Fibroblast of pulmonary artery (primary cell): ENCODE measurements around the gene CTTNBP2NL.

Source experiments
- DNase-seq: peaks from one replicate; pipeline ENCODE4 v3.0.0-alpha.2; 2010; ENCODE audit warnings: low read depth
- H3K4me3 ChIP-seq: replicated peaks from 2 replicates; pipeline ENCODE4 v1.5.1; 2011; ENCODE audit warnings: low read depth, mild to moderate bottlenecking, control low read depth, low read length, moderate library complexity
- CTCF ChIP-seq: IDR thresholded peaks from 2 replicates; pipeline ENCODE4 v1.5.1; 2011; ENCODE audit warnings: mild to moderate bottlenecking, control low read depth, low read length, inconsistent platforms; ENCODE audit errors: missing control alignments

Gene CTTNBP2NL

GRCh38 chr1:112501810-112502641, 106.0 kb downstream of the CTTNBP2NL start:
- DNase-seq, result peak; percentile 72

DNA sequence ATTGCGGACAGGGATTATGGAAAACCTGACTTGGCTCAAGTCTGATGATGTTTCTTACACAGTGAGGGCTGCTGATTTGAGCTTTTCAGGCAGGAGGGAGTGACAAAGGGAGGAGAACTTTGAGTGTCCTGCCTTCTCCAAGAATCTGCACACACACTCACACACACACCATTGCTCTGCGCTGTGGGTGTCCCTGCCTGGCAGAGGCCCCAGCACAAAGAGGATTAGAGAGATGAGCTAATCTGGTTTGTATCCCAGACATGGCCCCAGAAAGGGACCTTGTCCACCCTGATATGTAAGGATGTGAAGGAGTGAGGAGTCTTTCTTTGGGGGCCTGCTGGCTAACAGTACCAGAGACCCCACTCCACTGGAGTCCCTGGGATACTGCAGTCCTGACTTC, 106.8 kb downstream of the CTTNBP2NL start:
- TF ChIP-seq CTCF, result no peak
- peak; percentile 22 for DNase-seq
- no peak overlapping the region for H3K4me3 ChIP-seq

More at GRCh38 chr1:112501810-112502641, 106.0 kb downstream of the CTTNBP2NL start:
- peak overlapping the region; percentile 56 for H3K4me3 ChIP-seq
- peak; percentile 81 for TF ChIP-seq CTCF

DNA sequence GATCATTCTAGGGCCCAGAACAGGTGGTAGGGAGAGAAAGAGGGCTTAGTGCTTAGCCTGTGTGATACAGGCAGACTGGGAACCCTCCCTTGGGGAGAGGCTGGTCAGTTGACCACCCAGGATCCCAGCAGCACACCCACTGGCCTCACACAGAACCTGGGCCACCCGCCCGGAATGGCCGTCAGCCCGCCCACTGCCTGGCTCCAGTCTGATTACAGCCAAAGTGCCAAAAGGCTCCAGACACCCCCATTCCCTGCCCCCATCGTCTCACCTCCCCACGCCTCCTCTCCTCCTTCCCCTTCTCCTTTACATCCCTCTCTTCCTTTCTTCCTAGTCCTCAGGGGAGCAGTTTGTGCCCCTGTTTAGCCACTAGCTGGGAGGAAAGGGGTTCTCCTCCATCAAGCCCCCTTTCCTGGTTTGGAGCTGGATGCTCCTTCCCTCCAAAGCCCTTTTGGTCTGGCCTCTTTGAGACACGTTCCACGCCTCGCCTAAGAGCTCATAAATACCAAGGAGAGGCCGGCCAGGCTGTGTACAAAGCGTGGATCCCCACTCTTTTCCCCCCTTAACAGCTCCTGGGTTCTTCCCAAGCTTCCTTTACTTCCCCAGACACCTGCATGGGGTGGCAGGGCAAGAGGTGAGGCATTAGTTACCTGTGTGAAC, 108.1 kb downstream of the CTTNBP2NL start:
- H3K4me3 ChIP-seq, result no peak overlapping the region
- no peak for TF ChIP-seq CTCF
- no peak for DNase-seq

DNA sequence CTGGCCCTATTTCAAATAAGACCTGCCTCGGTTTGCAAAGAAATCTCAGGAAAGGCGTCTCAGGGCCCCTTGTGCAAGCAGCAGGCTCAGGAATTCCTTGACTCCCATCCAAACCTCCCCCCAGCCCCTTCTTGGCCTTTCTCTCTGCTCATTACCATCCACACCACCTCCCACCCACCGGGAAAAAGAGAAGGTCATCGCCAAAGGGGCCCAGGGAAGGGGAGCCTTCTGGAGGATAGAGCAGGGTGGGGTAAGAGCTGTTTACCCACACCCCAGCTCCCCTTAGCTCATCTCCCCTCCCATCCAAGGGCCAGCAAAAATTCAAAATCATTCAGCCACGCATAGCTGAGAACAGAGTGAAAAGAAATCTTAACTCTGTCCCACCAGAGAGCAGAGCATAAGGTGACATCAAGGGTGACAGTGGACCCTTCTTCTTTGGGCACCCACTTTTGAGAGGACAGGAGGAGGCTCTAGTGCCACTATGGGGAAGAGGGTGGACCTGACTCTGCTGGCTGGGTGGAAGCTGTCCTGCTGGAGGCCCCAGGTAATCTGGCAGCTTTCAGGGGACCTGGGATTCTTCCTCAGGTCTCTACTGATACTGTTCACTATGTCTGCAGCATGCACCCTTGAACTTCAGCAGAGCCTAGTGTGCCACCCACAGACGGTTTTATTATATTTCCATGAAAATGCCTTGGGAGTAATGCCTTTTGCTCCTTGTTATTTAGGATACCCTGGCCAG, 108.8 kb downstream of the CTTNBP2NL start:
- no peak for DNase-seq
- H3K4me3 ChIP-seq, result no peak overlapping the region
- no peak for TF ChIP-seq CTCF

- DNase-seq, result no peak
- no peak overlapping the region for H3K4me3 ChIP-seq
- TF ChIP-seq CTCF, result no peak
These were observed 109.4 kb downstream of the CTTNBP2NL start for GRCh38 chr1:112505400-112505785.

- DNase-seq, result no peak
- no peak for TF ChIP-seq CTCF
- H3K4me3 ChIP-seq, result no peak overlapping the region
These were observed 109.9 kb downstream of the CTTNBP2NL start for GRCh38 chr1:112505878-112506277.
